Hepatocyte (in vitro differentiated cells): ENCODE measurements around the gene WDFY1.

ENCODE experiments used
- EZH2 ChIP-seq: fragments of 200-600 bp; sonication (generic); IDR thresholded peaks from 2 replicates; pipeline ENCODE4 v1.6.1; 2016; ENCODE audit warnings: antibody characterized with exemption, mild to moderate bottlenecking, borderline replicate concordance
- EZH2phosphoT487 ChIP-seq: fragments of 200-600 bp; sonication (generic); IDR thresholded peaks from one replicate; pipeline ENCODE4 v1.6.1; 2018; ENCODE audit warnings: antibody characterized with exemption, mild to moderate bottlenecking, low read depth, moderate library complexity; ENCODE audit not compliant: unreplicated experiment, severe bottlenecking
- TF ChIP-seq, protein P1 (sequence below): fragments of 200-600 bp; sonication (generic); IDR thresholded peaks from 2 replicates; pipeline ENCODE4 v1.5.1; 2016; ENCODE audit warnings: antibody characterized with exemption, mild to moderate bottlenecking; ENCODE audit not compliant: poor library complexity

DNA sequence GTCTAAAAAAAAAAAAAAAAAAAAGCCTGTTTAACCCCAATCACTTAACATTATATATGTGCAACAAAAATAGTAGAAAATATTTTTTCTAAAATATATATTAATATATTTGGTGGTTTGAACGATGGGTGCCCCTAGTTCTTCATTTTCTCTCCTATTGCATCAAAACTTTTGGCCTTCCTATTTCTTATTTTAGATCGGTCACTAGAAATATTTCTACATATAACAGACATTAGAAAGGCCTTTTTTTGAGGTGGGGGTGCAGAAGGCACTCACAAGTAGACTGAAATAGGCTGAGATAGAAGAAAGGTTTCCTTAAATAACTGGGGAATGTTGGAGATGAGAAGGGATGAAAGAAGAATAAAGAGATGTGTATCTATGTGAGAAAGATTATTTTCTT is 58.4 kb downstream of the WDFY1 start:
- TF ChIP-seq EZH2 (no peak), EZH2phosphoT487 (no peak)
- TF ChIP-seq, protein P1, sequence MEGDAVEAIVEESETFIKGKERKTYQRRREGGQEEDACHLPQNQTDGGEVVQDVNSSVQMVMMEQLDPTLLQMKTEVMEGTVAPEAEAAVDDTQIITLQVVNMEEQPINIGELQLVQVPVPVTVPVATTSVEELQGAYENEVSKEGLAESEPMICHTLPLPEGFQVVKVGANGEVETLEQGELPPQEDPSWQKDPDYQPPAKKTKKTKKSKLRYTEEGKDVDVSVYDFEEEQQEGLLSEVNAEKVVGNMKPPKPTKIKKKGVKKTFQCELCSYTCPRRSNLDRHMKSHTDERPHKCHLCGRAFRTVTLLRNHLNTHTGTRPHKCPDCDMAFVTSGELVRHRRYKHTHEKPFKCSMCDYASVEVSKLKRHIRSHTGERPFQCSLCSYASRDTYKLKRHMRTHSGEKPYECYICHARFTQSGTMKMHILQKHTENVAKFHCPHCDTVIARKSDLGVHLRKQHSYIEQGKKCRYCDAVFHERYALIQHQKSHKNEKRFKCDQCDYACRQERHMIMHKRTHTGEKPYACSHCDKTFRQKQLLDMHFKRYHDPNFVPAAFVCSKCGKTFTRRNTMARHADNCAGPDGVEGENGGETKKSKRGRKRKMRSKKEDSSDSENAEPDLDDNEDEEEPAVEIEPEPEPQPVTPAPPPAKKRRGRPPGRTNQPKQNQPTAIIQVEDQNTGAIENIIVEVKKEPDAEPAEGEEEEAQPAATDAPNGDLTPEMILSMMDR, result no peak
